Measurements from ENCODE around the gene STUB1.

DNA sequence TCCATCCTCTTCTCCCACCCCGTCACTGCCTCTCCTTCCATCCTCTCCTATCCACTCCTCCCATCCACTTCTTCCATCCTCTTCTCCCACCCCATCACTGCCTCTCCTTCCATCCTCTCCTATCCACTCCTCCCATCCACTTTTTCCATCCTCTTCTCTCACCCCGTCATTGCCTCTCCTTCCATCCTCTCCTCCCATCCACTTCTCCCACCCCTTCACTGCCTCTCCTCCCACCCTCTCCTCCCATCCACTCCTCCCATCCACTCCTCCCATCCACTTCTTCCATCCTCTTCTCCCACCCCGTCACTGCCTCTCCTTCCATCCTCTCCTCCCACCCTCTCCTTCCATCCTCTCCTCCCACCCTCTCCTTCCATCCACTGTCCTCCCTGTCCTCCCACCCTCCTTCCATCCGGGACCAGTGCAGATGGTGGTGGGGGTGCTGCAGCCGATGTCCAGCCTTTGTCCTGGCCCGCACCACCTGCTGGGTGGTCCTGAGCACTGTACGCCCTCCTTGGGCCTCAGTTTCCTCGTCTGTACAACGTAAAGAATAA lies 48.3 kb upstream of the STUB1 start:
- TF ChIP-seq, protein P1, sequence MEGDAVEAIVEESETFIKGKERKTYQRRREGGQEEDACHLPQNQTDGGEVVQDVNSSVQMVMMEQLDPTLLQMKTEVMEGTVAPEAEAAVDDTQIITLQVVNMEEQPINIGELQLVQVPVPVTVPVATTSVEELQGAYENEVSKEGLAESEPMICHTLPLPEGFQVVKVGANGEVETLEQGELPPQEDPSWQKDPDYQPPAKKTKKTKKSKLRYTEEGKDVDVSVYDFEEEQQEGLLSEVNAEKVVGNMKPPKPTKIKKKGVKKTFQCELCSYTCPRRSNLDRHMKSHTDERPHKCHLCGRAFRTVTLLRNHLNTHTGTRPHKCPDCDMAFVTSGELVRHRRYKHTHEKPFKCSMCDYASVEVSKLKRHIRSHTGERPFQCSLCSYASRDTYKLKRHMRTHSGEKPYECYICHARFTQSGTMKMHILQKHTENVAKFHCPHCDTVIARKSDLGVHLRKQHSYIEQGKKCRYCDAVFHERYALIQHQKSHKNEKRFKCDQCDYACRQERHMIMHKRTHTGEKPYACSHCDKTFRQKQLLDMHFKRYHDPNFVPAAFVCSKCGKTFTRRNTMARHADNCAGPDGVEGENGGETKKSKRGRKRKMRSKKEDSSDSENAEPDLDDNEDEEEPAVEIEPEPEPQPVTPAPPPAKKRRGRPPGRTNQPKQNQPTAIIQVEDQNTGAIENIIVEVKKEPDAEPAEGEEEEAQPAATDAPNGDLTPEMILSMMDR (IDR thresholded peaks at IDR 0.05) = no peak
- no peak for TF ChIP-seq POLR2A (IDR thresholded peaks at IDR 0.05)
